HG02840 (cell line): ENCODE data around the gene TBC1D24.
"Not testable (repeated sequence)": the region's sequence is repeated elsewhere in the genome, so short reads cannot be mapped to it uniquely, and the experiment has no call there.

Experiments
- ATAC-seq: cut with Tn5 transposase; IDR thresholded peaks from one replicate; pipeline ENCODE4 v1.9.1; 2021; ENCODE audit warnings: mild to moderate bottlenecking, moderate library complexity, moderate number of reproducible peaks; ENCODE audit not compliant: unreplicated experiment, low FRiP score

The TBC1D24 gene

DNA sequence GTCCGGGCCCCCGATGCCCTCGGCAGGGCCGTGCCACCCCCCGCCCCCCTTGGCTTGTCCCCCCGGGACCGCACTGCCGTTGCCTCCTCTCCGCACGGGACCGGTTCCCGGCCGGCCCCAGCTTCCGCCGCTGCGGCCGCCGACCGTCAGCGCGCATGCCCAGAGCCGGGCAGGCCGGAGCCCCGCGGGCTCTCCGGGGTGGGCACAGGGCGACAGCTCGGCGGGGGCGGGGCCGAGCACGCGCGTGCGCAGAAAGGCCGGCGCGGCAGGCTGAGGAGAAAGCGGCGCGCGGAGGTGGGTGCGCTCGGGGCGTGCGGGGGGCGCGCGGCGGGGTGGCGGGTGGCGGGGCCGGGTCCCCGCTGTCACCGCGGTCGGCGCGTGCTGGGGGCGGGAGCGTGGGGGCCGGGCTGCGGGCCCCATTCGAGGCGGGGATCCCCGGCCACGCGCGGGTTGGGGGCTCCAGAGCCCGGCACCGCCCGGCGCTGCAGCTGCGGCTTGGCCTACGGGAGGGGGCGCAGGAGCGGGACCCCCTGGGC is at the start of gene TBC1D24:
Gene TBC1D24, plus strand, starts transcription at position 251 of the 536 bp plus-strand sequence. CDS start 21,022 bp downstream, outside the sequence.
- ATAC-seq = peak; percentile 67

DNA sequence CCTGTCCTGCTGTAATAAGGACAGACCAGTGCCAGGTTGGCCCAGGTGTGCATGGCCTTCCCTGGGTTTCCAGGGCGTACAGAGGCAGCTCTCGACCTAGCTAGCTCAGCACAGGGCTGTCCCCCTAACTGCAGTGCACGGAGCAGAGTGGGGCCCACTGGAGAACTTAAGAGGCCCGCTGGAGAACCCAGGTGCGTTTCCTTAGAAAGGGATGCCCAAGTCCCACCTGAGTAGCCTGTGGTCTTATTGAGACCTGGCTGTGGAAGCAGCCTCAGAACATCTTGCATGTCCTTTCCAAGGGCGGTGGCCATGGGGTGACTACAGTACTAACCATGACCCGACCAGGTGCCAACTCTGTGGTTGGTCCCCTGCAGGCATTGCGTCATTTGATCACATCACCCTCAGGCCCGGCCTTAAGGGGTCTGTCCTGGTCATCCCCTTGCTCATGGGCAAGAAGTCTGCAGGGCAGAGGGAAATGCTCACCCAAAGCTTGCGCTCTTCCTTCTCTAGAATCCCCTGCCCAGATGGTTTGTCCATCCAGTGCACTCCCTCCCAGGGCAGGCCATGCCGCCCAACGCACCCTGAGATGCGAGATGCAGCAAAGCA is 49.0 kb upstream of the TBC1D24 start:
- ATAC-seq = no peak

DNA sequence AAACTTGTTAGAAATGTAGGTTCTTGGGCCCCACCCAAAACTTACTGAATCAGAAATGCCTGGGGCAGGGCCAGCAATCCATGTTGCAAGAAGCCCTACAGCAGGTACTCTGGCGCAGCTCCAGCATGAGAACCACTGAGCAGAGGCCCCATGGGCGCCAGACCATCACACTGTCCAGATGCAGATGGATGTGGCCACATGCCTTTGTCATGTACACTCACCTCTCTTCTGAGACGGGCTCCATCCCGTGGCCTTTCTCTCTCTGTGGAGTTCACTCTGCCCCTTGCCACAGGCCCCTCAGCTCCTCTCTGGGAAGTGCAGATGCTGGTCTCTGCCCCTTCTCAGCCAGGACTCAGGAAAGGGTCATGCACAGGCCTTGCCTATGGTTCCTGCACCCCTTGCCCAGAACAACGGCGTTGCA is 48.0 kb upstream of the TBC1D24 start:
- ATAC-seq = no peak

DNA sequence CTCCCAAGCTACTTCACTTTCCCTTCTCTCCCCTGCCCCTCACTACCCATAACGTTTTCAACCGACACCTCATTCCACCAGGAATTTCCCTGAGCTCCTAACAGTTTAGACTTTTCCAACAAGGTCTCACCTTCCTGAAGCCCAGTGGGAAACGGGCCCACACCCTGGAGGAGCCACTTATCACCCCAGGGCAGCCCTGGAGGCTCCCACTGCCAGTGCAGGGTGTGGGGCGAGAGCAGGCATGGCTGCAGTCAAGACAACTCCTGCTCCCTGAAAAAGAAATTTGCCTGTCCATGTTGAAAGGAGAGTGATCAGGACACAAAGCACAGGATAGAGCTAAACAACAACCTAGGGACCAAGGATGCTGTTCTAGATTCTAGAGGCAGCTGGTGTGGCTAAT is 47.4 kb upstream of the TBC1D24 start:
- no peak for ATAC-seq

DNA sequence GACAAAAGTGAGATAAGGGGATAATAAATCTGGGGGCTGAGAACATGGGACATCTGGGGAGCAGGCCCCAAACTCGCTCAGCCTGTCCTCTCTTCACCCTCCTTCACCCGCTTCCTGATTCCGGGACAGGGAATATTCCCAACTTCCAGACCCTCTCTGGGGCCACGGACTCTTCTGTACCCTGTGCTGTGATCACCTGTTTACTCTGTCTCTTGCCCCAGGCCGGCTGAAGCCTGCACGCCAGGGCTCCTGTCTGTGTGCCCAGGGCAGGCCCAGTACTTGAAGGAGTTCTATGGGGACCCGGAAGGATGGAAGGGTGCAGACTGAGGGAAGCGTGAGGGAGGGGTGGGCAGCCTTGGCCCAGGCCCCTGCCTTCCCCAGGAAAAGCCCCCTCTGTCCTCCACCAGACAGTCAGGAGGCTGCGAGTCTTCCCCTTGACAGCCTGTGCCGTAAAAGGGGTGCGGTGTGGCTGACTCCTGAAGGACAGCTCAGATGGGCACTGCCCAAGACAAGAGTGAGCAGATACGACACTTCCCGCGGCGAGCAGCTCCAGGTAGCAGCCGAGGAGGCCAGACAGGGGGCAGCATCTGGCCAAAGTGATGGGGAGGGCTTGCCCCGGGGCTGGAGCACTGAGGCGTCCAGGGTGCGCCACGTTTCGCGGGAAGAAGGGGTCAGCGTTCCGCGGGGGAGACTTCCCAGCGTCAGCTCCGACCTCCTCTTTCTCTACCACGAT is 46.7 kb upstream of the TBC1D24 start:
- ATAC-seq = no peak

DNA sequence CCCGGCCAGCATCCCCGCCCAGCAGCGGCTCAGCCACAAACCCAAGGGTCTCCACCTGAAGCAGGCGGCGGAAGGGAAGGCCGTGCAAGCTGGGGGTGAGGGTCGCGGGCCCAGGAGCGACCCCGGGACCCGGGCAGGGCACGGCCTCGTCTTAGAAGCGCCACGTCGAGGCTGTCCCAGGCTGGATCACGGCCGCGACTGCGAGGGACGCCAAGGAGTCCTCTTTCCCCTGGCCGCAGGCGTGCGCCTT is 46.2 kb upstream of the TBC1D24 start:
- no peak for ATAC-seq

DNA sequence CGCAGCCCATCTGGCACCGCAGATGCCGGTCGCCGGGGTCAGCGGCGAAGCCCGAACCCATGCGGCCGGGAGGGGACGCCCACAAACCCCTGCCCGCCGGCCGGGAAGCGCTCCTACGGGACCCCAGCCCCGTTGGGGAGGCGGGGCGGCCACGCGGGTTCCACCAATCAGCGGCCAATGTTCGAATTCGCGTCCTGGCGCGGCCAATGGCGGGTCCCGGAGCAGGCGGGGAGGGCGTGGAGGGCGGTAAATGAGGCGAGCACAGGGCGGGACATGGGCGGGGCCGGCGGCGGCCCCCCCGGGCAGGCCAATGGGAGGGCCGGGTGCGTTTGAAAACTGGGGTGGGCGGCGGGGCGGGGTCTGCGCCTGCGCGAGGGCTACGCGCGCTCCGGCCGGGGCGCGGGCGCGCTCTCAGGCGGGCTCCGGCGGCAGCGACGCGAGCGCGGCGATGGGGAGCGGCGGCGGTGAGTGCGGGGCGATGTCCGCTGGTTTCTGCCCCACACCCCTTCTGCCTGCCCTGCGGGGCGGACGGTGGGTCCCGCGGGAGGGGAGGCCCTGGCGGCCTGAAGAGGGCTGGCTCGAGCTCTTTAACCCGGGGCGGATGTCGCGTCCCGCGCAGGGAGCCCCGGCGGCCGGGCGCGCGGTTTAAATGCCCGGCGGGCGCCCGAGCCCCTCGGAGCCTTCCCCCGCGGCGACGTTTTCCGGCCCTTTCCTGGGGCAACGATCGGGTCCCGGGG is 45.7 kb upstream of the TBC1D24 start, which contains the start of gene CCNF:
Gene CCNF, plus strand, starts transcription at position 414 of the 737 bp plus-strand sequence. Its CDS starts 35 bp downstream, at position 449.
- ATAC-seq = peak; percentile 88

DNA sequence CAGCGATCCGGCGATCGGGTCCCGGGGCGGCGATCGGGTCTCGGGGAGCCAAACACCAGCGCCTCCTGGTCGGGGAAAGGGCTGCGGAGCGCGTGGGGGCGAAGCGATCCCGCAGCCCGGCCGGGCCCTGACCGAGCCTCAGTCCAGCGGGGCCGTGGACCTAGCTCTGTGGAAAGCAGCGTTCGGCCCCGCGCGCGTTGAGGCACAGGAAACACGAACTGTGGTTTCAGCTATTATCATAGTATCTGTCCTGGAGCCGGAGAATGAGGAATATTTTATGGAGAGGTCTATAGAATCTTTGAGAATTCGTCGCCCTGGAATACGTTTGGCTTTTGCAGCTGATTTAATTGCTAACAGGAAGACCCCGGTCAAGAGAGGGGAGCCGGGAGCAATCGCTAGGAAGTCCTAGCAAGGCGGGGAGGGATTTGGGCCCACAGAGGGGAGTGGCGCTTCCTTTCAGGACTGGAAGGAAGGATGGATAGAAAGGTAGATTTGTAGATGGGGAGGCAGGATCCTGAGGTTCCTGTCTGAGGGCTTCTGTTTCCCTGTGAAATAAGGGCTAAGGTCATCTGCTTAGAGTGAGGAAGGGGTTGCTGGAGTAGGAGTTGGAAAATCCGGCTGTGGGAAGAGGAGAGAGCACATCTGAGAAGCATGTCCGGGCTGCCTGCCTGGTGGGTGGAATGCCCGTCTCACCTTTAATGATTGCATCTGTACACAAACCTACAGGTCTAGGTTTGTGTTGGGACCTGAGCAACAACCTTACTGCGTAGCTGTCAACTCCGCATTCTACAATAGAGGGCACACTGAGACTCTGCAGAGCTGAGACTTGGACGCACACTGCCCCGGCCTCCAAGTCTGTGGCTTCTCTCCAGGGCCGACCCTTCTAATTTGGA is 44.9 kb upstream of the TBC1D24 start:
- ATAC-seq = peak; percentile 1

DNA sequence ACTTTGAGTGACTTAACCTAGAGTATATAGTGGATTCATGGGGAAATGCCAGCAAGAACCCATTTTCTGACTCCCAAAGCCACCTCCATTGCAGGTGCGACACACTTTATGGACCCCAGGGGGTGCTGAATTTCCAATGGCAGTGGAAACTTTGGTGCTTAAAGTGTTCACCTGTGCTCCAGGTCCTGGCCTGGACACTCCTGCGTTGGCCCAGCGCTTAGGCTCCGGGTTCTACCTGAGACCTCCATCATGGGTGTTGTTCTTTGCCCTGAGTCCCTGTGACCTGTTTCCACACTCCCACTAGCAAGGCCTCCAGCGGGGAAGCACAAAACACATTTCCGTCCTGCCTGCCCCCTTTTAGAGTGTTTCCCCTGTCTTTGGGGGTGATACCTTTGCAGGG is 42.6 kb upstream of the TBC1D24 start:
- ATAC-seq = no peak

DNA sequence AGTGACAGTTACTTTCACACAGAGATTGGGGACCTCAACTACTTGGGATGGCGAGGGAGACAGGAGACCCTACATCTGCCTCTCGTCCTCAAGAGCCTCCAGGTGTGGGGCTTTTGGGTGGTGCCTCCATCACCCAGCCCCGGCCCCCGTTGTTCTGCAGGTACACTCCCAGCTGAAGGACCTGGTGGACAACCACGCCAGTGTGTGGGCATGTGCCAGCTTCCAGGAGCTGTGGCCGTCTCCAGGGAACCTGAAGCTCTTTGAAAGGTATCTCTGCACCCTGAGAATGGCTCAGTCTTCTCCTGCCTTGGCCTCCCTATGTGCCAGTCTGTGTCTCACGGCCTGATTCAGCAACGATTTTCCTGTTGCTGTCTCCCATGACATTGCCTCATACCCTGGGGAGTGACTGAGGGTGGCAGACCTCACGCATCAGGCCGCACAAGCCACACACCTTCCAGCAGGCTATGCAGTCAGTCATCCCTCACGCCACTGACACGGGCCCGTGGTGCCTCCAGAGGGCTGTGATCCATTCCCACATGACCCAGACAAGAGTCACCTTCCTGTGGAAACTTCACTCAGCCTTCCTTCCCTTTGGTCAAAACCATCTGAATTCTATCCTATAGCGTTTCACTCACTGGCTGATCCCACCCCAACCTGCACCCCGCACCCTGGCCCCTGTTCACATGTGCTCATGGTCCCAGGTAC is 42.0 kb upstream of the TBC1D24 start:
- no peak for ATAC-seq

DNA sequence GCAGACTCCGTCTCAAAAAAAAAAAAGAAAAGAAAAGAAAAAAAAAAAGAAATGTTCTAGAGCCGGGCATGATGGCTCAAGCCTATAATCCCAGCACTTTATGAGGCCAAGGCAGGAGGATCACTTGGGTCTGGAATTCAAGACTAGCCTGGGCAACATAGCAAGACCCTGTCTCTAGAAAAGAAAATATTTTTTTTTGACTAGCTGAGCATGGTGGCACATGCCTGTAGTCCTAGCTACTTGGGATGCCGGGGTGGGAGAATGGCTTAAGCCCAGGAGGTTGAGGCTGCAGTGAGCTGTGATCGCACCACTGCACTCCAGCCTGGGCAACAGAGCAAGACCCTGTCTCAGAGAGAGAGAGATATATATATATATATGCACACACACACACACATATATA is 39.7 kb upstream of the TBC1D24 start:
- ATAC-seq = not testable (repeated sequence)

DNA sequence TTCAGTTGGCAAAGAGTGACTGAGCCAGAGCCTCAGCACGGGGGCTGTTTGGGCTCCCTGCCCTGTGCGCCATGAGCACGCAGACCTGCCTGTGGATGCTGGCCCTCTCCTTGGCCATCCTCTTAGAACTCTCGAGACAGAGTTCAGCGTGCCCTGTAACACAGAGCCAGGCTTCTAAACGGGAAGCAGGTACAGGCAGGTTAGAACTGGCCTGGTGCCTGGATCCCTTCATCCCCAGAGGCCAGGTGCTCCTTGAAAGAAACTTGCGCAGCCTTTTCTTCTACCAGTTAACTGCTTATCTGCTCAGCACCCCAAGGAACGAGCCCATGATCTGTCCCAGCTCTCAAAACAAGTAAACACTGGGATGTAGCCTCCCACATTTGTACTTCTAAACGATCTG is 38.8 kb upstream of the TBC1D24 start:
- no peak for ATAC-seq

DNA sequence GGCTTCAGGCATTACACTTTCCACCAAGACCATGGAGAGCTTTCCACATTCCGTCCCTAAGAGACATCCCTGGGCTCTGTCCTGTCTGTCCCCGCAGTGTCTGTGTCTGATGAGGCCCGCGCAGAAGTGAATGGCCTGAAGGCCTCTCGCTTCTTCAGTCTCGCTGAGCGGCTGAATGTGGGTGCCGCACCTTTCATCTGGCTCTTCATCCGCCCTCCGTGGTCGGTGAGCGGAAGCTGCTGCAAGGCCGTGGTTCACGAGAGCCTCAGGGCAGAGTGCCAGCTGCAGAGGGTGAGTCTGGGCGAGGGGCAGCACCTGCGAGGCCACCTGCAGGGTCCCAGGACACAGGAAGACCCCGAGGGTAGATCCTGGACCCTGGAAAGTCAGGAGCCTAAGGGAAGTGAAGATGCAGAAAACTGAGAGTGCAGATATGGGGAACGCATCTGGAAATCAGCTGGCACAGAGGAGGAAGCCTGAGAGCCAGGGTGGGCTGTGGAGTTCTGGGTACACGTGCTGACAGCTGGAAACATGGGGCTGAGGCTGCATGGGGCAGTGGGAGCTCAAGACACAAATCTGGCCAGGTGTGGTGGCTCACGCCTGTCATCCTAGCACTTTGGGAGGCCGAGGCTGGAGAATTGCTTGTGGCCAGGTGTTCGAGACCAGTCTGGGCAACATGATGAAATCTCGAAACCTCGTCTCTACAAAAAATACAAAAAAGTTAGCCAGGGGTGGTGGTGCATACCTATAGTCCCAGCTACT is 37.7 kb upstream of the TBC1D24 start:
- no peak for ATAC-seq

DNA sequence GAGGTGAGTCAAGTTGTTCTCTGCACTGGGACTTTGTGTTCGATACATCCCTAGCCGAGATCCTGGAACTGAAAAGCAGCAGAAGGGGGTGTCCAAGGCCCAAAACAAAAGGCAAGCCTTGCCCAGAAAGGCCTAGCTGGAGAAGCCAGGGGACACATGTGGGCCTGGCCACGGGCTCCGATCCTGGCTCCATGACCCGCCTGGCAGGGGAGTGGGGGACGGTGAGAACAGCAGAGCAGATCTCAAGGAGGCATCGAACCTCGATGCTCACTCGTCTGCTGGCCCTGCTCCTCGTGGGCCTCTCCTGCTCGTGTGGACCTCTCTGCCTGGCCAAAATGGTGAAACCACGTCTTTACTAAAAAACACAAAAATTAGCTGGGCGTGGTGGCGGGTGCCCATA is 36.8 kb upstream of the TBC1D24 start:
- ATAC-seq = no peak

DNA sequence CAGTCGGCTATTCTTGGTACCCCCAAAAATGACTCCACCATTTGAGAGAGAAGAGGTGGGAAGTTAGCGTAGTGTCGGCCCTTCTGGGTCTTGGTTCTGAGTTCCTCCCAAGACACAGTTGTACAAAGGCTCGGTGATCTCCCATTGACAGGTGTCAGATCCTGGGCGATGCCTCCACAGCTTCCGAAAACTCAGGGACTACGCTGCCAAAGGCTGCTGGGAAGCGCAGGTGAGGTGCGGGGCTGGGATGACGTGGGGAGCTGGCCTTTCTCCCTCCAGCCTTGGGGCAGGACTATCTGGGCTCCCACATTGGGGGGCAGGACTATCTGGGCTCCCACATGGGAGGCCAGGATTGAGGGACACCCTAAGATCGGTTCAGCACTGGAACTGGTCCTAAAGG is 35.3 kb upstream of the TBC1D24 start:
- ATAC-seq = no peak

DNA sequence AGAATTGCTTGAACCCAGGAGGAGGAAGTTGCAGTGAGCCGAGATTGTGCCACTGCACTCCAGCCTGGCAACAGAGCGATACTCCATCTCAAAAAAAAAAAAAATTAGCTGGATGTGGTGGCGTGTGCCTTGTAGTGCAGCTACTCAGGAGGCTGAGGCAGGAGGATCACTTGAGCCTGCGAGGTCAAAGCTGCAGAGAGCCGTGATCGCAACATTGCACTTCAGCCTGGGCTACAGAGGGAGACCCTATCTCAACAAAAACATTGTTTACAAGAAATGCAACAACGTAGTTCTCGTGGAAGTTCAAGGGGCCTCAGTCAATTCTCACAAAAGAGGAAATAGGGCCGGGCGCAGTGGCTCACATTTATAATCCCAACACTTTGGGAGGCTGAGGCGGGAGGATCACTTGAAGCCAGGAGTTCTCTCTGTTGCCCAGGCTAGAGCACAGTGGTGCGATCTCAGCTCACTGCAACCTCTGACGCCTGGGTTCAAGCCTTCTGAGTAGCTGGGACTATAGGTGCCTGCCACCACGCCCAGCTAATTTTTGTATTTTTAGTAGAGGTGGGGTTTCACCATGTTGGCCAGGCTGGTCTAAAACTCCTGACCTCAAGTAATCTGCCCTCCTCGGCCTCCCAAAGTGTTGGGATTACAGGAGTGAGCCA is 33.7 kb upstream of the TBC1D24 start:
- ATAC-seq = not testable (repeated sequence)

DNA sequence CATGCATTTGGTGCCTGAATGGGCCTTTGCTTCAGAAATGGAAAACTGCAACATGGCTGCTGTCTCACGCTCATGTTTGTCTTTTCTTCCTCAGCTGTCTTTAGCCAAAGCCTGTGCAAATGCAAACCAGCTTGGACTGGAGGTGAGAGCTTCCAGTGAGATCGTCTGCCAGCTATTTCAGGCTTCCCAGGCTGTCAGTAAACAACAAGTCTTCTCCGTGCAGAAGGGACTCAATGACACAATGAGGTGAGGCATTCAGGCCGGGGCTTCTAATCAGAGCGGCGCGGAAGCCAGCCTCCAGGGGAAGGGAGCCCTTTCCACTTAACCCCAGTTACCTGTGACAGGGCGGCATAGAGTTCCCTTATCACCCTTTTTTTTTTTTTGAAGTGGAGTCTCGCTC is 31.4 kb upstream of the TBC1D24 start:
- ATAC-seq = no peak

DNA sequence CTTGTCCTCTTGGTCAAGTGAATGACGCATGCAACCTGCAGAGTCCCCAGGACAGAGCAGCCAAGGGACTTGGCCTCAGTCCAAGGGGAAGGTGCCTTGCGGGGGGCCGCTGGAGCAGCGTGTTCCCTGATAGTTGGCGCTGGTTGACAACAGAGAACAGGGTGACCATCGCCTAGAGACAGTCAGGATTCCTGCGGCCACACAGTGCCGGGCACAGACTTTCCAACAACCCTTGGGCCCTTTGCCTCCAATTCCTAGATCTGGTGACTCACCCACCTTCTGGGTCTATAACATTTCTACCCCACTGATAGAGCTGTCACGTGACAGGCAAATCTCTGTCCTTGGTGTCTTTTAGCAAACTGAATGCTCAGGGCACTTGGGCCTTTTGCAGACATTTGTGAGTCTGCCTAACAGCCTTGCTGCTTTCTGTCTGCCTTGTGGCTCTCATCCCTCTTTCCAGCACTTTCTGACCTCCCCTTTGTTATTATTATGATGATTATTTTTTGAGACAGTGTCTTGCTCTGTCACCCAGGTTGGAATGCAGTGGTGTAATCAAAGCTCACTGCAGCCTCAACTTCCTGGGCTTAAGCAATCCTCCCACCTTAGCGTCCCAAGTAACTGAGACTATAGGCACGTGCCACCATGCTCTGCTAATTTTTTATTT is 26.9 kb upstream of the TBC1D24 start:
- no peak for ATAC-seq
